GM21529 (cell line): Measurements from ENCODE around the gene ALX3.

Source experiments
- ATAC-seq: cut with Tn5 transposase; IDR thresholded peaks from one replicate; pipeline ENCODE4 v1.9.1; 2021; ENCODE audit not compliant: unreplicated experiment

The ALX3 gene

DNA sequence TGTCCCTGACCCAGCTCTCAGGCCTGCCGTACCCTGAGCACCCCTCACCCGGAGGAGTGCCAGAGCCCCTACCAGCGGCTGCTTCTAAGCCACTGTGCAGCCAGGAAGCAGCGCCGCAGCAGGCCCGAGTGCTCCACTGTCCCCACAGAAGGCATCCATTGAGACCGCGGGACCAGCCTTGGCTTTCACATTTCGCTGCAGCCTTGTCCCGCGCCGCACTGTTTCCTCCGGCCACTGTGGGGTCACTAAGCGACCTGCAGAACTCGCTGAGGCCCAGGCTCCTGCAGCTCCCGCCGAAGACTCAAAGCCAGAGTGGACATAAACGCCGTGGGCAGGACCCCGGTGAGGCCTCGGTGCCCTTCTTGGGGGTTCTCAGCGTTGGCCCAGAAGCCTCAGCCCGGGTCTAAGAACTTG lies 3.0 kb downstream of the ALX3 start:
- no peak for ATAC-seq

DNA sequence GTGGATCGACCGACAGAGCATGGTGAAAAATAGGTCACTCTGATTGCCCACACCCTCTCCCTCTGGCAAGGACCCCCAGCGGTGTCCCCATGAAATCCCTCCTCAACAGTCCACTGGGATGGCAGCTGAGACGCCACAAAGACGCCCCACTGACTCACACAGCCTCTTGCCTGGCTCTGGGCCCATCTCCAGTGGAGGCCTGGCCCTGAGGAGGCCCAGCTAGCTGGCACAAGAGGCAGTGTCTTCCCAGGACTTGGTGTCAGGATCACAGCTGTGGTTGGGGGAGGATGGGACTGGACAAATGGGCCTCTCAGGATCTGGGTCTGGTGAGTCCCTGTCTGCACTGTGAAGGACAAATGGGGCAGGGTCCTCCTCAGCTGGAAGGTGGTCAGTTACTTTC lies 4.6 kb downstream of the ALX3 start:
- ATAC-seq, result no peak

- no peak for ATAC-seq
Measured at GRCh38 chr1:110064576-110065337, 5.7 kb downstream of the ALX3 start.

DNA sequence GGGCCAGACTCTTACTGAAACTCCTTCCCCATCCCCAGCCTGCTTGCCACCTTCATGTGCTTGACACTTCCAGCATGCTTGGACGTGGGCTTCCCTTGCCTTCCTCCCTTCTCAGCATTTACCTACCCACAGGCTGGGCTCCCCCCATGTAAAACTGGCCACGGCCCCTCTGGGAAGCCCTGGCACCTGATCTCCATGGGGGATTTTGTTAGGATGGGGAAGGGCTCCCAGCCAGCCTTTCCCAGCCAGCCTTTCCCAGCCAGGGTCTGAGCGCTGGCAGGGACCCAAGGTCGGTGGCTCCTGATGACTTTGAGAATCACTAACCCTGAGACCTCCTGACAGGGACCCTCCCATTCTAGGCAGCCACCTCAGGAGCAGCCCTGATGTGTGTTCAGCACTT lies 6.7 kb downstream of the ALX3 start:
- ATAC-seq, result no peak

GRCh38 chr1:110062612-110063011 lies 7.9 kb downstream of the ALX3 start:
- ATAC-seq, result no peak

DNA sequence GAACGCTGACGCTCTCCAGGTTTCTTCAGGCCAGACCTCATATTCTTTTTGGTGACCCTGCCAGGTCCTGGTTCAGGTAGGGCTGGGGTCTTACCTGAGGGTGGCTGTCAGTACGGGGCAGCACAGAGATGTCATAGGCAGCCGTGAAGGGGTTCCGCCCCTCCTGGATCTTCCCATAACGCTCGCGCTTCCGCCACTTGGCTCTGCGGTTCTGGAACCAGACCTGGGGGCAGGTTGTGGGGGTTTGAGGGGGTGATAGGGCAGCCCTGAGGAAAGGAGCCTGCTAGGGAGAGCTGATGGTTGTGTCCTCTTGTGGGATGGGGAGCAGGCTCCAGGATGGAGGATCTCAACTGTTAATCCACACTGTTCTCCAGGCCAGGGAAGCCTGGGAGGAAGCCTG lies 9.1 kb downstream of the ALX3 start:
- ATAC-seq, result no peak

DNA sequence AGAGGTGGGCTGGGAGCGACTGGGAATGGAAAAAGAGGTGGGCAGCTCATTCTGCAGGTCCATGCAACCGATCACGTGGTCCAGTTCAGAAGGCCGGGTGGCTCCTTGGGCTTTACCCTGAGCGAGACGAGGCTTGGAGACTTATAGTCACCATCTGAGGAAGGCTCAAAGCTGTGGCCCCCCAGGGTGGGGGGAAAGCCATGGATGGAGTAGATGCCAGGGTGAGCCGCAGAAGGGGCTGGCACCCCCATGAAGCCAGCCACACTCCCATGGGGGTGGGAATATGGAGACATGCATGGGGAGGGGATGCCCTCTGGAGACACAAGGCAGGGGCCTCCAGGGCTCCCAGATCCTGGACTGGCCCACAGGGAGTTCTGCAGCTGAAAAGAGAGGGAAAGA lies 9.8 kb downstream of the ALX3 start:
- ATAC-seq, result no peak

DNA sequence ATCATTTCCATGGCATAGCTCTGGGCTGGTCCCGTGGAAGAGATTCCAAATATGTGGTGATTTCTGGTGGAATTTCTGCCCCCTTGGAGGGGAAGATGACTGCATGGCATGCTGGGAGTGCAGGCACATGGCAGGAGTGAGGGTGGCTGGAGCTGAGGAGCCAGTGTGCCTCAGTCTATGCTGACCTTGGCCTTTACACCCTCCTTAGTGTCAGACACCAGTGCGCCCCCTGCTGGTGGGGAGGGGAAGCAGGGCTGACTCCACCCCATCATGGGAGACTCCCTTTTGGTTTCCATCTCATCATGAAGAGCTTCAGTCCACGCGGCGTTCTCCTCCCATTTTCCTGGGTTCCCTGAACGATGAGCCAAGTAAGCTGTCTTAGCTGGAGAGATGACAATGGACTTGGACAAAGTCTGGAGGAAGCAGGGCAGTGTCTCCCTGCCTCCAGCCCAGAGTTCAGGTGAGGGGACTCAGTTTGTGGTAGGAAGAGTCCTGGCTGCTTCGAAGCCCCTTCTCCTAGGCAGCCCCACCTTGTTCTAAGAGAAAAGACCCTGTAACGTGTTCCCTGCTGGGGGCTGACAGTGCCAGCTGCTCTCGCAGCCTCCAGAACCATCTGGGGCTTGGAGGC lies 10.3 kb downstream of the ALX3 start:
- peak; percentile 53 for ATAC-seq

- no peak for ATAC-seq
Measured at GRCh38 chr1:110059133-110059863, 11.2 kb downstream of the ALX3 start.

DNA sequence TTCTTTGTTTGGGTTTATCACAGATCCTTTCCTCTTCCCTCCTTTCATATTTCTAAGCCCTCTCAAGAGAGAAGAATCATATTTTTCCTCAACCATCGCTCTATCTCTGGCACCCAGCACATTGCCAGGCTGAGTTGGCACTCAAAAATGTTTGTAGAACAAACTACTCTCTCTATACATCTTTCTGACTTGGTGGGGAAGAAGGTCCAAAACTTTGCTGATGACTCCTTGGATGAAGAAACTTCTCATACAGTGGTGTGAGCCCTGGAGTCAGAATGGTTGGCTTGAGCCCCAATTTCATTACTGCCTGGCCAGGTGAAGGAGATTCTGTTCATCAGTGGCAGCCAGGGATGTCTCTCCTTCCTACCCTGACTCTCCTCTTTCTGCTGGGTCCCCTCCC lies 11.9 kb downstream of the ALX3 start:
- ATAC-seq, result no peak

GRCh38 chr1:110057963-110058518 lies 12.4 kb downstream of the ALX3 start:
- ATAC-seq, result no peak

GRCh38 chr1:110056776-110057175 lies 13.7 kb downstream of the ALX3 start:
- ATAC-seq, result no peak

DNA sequence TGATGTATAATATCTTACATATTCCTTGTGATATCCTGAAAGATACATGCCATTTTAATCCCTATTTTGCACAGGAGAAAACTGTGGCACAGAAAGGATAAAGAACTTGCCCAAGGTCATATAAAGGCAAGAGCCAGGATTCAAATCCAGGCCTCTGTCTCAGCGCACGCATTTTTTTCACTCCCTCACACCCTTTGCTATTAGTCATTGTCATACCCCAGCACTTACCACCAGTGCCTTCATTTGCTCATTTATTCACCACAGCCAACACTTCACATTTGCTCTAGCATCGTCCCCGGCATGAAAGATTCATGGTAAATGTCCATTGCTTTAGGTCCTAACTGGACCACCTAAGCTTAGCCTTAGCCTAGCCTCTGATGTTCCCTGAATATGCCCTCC lies 14.2 kb downstream of the ALX3 start:
- ATAC-seq, result no peak

DNA sequence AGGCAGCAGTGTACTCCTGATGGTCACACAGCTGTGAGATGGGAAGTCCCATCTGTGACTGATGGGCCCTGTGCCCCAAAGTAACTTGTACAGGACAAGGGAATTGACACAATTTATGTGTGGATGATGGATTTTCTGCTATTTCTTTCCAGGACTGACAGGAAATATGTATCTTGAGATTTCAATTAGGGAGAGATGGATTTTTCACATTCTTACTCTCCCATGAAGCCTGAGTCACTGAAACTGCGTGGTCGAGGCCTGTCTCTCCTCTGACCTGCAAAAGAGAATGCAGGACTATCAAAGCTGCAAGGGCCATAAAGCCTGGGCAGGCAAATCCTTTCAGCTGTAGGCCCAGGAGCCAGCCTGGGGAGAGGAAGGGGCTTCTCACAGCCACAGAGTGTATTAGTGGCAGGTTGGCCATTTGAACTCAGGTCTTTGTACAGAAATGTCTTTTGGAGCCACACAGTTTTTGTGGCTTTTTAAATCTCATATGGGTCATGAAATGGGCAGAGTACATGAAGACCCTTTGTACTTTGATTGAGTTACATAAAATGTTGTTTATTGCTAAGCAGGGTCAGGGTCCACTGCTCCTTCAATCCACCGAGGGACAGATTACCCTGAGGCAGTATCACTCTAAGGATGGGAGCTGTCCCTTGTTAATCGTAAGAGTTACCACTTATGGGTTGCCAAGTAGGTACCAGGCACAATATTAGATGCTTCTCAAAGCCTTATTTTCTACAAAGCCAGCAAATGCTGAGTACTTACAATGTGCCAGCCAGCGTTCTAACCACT lies 14.8 kb downstream of the ALX3 start:
- ATAC-seq, result no peak

- ATAC-seq, result no peak
Measured at GRCh38 chr1:110053552-110054428, 16.7 kb downstream of the ALX3 start.

DNA sequence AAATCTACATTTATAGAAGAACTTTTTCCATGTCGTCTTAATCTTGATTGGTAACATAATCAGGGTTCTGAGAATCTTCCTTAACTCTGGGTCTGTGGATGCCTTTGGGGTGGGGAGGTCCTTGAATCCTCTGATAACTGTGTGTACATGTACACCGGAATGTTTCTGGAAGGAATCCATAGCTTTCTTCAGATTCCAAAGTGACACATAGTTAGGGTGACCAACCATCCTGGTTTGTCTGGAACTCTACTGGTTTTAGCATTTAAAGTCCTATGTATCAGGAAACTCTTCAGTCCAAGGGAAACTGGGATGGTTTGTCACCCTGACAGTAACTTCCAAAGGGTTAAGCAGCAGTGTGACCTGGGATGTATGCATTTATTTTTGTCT lies 19.2 kb downstream of the ALX3 start:
- no peak for ATAC-seq

DNA sequence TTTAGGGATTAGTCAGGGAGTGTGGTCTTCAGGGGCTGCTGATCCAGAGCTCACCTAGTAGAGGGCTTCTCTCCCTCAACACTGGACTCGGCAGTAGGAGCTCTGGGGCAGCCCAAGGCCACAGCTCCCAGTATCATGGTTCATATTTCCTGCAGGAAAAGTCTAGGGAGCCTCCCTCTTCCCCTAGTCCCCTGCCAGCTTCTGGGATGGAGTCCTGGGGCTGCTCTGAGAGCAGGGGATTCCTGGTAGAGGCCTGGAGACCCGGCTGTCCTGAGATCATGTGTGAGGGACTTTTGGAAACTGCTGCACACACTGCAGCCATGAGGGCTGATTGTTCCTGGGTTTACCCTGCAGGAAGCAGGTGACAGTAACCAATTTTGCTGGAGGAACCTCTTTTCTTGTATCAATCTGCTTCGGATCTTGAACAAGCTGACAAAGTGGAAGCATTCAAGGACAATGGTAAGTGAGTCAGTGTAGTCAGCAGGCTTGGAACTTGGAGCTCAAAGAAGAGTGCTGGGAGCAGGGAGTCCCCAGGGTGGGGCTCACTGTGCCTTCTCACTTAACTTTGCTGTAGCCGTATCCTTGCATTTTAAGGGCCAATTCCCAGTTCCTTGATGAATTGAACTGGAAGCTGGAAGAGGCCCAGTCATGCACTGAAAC lies 19.7 kb downstream of the ALX3 start:
- no peak for ATAC-seq

DNA sequence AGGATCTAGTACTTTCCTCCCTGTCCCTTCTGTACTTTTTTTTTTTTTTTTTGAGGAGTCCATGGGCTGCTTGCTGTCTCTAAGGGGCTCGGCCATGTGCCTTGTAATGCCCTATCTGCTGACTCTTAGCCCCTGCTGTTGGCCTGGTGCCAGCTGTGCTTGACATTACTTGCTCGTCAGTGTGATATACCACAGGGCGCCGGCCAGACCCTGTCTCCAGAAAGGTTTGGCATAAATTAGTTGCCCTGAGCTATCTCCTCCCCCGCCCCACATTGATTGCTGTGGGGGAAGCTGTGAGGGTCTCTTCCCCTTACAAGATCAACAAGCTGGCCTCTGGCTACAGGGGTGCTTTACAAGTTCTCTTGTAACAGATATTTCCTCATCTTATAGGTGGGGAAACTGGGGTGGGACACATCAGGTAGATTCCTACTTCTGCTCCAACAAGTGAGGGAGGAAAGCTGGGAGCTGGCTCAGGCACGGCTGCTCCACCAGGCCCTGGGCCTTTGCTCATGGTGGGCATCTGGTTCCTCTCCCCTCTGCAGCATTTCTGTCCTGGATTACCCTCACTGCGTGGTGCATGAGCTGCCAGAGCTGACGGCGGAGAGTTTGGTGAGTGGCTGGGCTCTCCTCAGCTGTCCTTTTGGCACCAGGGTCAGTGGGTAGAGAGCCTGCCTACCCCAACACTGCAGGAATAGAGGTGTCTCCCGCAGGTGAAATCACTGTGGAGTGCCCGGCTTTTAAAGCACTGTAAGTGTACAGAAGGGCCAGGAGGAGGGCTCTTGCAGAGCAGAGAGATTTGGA lies 20.5 kb downstream of the ALX3 start:
- no peak for ATAC-seq
